ENCODE measurements around the gene SLC17A2. TPM values are rescaled to one million over a fixed set of nuclear protein-coding genes. Genes with fewer than 3 reads are reported as not detected.
A peak's percentile ranks its signal among the peaks of the same experiment; 100 is the strongest.

The SLC17A2 gene
- total and polyA plus RNA-seq, 2 experiments from 2014 or later, result not detected

- peak overlapping the region; percentile 70 for H3K4me3 Mint-ChIP-seq
- H3K4me2 ChIP-seq, result peak overlapping the region; percentile 68
- peak overlapping the region; percentile 97 for H2AFZ ChIP-seq
- H3K4me1 Mint-ChIP-seq, result peaks cover 2% of the 10 kb centered on the region; the same call in 1 of the 3 replicates
- H3K4me3 ChIP-seq, result peak overlapping the region; percentile 44
- no peaks in the 10 kb centered on the region; the same call in 2 of the 3 replicates for H3K9me3 Mint-ChIP-seq
- TF ChIP-seq POLR2AphosphoS5 (IDR thresholded peaks at IDR 0.05; ENCODE audit: low read depth) (no peak), JUNB (IDR thresholded peaks at IDR 0.05; ENCODE audit: unreplicated experiment) (no peak), EZH2phosphoT487 (IDR thresholded peaks at IDR 0.05; ENCODE audit: unreplicated experiment) (no peak), ZNF331 (CRISPR knock-in tag; IDR thresholded peaks at IDR 0.05; ENCODE audit: low read depth) (no peak), ZNF462 (CRISPR knock-in tag; IDR thresholded peaks at IDR 0.05) (peak; percentile 94), EZH2 (IDR thresholded peaks at IDR 0.05; ENCODE audit: low read depth, unreplicated experiment) (no peak), CTCF (conservative IDR thresholded peaks at IDR 0.05; ENCODE audit: low read depth in 2 of 2) (peak; percentile 52 to 66), REST (IDR thresholded peaks at IDR 0.05; ENCODE audit: unreplicated experiment) (no peak), CREB1 (CRISPR knock-in tag; IDR thresholded peaks at IDR 0.05; ENCODE audit: low read depth) (peak; percentile 45; the same call in 1 of the 2 replicates), ZNF114 (CRISPR knock-in tag; IDR thresholded peaks at IDR 0.05) (peak; percentile 90; the same call in 1 of the 2 replicates), ETS1 (IDR thresholded peaks at IDR 0.05) (no peak), STAT1 (IDR thresholded peaks at IDR 0.05; ENCODE audit: unreplicated experiment) (no peak), NANOG (IDR thresholded peaks at IDR 0.05; ENCODE audit: borderline replicate concordance) (no peak)
- no peak overlapping the region for H3K27ac ChIP-seq (ENCODE audit: low read depth)
- H3K79me2 ChIP-seq (replicated peaks; ENCODE audit: insufficient read depth), result no peaks in the 10 kb centered on the region
- no peaks in the 10 kb centered on the region for H4K20me1 ChIP-seq (replicated peaks; ENCODE audit: insufficient read depth)
- no peaks in the 10 kb centered on the region for H3K27me3 Mint-ChIP-seq (ENCODE audit: insufficient read depth, low read depth, poor library complexity)
- no peaks in the 10 kb centered on the region for H3K4me1 ChIP-seq (ENCODE audit: insufficient read depth)
- ATAC-seq, result peak; percentile 100
- H3K27me3 ChIP-seq (ENCODE audit: insufficient read depth), result no peaks in the 10 kb centered on the region
- H3F3A ChIP-seq (replicated peaks; ENCODE audit: low read depth), result no peaks in the 10 kb centered on the region
- DNase-seq (ENCODE audit: low spot score), result peak; percentile 93
- H3K9me2 ChIP-seq (ENCODE audit: insufficient read depth), result peaks cover 7% of the 10 kb centered on the region
- H3K36me3 Mint-ChIP-seq (ENCODE audit: low read depth), result no peaks in the 10 kb centered on the region
- H3K27ac Mint-ChIP-seq, result no peak overlapping the region
- no peaks in the 10 kb centered on the region for H3K36me3 ChIP-seq (ENCODE audit: insufficient read depth)
Measured at GRCh38 chr6:25882051-25882496, 48.4 kb downstream of the SLC17A2 start.
